GM13977 (cell line): Measurements from ENCODE around the gene SELENOM.
A peak's percentile ranks its signal among the peaks of the same experiment; 100 is the strongest.

Source experiments
- DNase-seq: peaks from one replicate; pipeline ENCODE4 v3.0.0; 2012; ENCODE audit warnings: low spot score
- in situ Hi-C: fragments of 300-500 bp; cut with MboI; formaldehyde crosslinking; loops from one replicate; pipeline ENCODE4 v1.12.0; 2022; ENCODE audit warnings: low sequenced_read_pairs, low pct_unique_long_range_greater_than_20kb, mixed read lengths, inconsistent platforms; ENCODE audit not compliant: unreplicated experiment
- TF ChIP-seq, protein P1 (sequence below): IDR thresholded peaks from 2 replicates; pipeline ENCODE4 v1.5.1; 2012; ENCODE audit warnings: mild to moderate bottlenecking, control low read depth; ENCODE audit not compliant: insufficient read depth; ENCODE audit errors: extremely low read depth, missing control alignments

The SELENOM gene

DNA sequence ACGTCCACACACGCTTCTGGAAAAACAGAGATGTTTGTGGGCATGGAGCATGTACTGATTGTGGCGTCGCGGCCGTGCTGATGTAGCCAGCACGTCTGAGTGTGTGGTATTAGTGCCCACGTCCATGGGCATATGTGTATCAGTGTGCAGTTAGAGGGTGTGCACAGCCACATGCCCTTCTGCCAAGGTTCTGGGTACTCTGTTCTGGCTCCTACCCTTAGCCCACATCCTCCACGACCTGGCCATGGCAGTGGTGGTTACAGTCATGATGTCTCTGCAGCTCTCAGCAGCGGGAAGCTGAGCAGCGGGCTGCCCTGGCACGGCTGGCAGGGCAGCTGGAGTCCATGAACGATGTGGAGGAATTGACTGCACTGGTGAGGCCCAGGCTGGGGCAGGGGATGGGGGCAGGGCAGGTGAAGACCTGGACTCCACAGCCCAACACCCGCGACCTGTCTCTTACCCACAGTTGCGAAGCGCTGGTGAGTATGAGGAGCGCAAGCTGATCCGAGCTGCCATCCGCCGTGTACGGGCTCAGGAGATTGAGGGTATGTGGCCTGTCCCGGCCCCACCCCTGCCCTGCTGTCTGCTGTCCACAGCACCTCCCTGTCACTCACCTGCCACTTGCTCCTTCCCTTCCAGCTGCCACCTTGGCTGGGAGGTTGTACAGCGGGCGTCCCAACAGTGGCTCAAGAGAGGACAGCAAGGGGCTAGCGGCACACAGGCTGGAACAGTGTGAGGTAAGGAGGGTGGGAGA is 19.0 kb downstream of the SELENOM start:
- DNase-seq, result no peak
- TF ChIP-seq, protein P1, sequence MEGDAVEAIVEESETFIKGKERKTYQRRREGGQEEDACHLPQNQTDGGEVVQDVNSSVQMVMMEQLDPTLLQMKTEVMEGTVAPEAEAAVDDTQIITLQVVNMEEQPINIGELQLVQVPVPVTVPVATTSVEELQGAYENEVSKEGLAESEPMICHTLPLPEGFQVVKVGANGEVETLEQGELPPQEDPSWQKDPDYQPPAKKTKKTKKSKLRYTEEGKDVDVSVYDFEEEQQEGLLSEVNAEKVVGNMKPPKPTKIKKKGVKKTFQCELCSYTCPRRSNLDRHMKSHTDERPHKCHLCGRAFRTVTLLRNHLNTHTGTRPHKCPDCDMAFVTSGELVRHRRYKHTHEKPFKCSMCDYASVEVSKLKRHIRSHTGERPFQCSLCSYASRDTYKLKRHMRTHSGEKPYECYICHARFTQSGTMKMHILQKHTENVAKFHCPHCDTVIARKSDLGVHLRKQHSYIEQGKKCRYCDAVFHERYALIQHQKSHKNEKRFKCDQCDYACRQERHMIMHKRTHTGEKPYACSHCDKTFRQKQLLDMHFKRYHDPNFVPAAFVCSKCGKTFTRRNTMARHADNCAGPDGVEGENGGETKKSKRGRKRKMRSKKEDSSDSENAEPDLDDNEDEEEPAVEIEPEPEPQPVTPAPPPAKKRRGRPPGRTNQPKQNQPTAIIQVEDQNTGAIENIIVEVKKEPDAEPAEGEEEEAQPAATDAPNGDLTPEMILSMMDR, result no peak
- in situ Hi-C loops, result loop anchor here (10.0 kb wide), 1 partner anchor 324 kb away; no protein-coding TSS in a partner anchor

DNA sequence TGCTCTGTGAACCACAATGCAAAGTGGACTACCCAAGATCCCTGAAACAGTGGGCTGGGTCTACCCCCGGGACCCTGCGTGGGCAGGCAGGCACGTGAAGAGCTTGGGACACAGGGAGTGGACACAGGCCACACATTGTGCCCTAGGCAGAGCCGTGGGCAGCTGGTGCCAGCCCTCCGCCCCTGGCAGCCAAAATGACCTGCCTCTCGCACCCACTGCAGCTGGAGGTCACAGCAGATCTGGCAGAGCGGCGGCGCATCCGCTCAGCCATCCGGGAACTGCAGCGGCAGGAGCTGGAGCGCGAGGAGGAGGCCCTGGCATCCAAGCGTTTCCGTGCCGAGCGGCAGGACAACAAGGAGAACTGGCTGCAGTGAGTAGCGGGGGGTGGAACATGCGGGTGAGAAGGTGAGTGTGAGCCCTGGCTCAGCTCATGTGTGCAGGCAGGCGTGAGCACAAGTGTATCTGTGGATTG is 19.6 kb downstream of the SELENOM start:
- DNase-seq, result no peak
- TF ChIP-seq, protein P1, result no peak
- in situ Hi-C loops, result loop anchor here (10.0 kb wide), 1 partner anchor 323 kb away; no protein-coding TSS in a partner anchor

- in situ Hi-C loops, result loop anchor here (10.0 kb wide), 1 partner anchor 322 kb away; no protein-coding TSS in a partner anchor
- peak; percentile 9 for DNase-seq
- TF ChIP-seq, protein P1, result no peak
Measured at GRCh38 chr22:31086703-31087330, 20.6 kb downstream of the SELENOM start.

DNA sequence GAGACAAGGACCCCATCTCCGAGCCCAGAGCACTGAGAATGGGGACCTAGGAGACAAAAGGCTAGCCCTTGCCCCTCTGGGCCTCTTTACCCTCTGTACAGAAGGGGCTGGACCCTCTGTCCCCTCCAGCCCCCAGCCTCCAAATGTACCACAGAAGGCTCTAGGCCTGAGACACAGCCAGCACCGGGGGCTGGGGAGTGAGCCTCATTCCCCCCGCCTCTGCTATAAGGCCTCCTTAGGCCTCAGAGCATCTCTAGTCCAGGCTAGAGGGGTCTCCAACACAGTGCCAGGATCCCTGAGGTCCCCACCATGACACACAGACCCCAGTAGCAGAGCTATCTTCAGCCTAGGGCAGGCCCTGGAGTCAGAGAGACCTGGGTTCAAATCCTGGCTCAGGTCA is 21.4 kb downstream of the SELENOM start:
- DNase-seq, result peak; percentile 17
- in situ Hi-C loops, result loop anchor here (10.0 kb wide), 1 partner anchor 321 kb away; no protein-coding TSS in a partner anchor
- TF ChIP-seq, protein P1, result no peak

- in situ Hi-C loops, result loop anchor here (10.0 kb wide), 1 partner anchor 321 kb away; no protein-coding TSS in a partner anchor
- TF ChIP-seq, protein P1, result peak; percentile 4
- no peak for DNase-seq
Measured at GRCh38 chr22:31085493-31085824, 21.9 kb downstream of the SELENOM start.

GRCh38 chr22:31084811-31085492 is 22.4 kb downstream of the SELENOM start:
- TF ChIP-seq, protein P1, result peak; percentile 88
- in situ Hi-C loops, result loop anchor here (10.0 kb wide), 1 partner anchor 320 kb away; no protein-coding TSS in a partner anchor
- DNase-seq, result peak; percentile 97
